Hepatocyte (in vitro differentiated cells): ENCODE results near the gene PARN.

ENCODE experiments used
- CTCF ChIP-seq: fragments of 200-600 bp; sonication (generic); IDR thresholded peaks from 2 replicates; pipeline ENCODE4 v1.5.1; 2016; ENCODE audit warnings: antibody characterized with exemption, mild to moderate bottlenecking; ENCODE audit not compliant: poor library complexity
- EZH2phosphoT487 ChIP-seq: fragments of 200-600 bp; sonication (generic); IDR thresholded peaks from one replicate; pipeline ENCODE4 v1.6.1; 2018; ENCODE audit warnings: antibody characterized with exemption, mild to moderate bottlenecking, low read depth, moderate library complexity; ENCODE audit not compliant: unreplicated experiment, severe bottlenecking

GRCh38 chr16:14399378-14400284 lies 230.4 kb downstream of the PARN start:
- TF ChIP-seq CTCF (no peak), EZH2phosphoT487 (no peak)
